Hepatocyte (in vitro differentiated cells): ENCODE data around the gene TRPV2. TPM values are rescaled to one million over a fixed set of nuclear protein-coding genes. Genes with fewer than 3 reads are reported as not detected.
"Not testable (repeated sequence)": the region's sequence is repeated elsewhere in the genome, so short reads cannot be mapped to it uniquely, and the experiment has no call there.

Experiments used
- DNase-seq: peaks from one replicate; pipeline ENCODE4 v3.0.0-alpha.2; 2016; ENCODE audit warnings: low spot score
- H2AFZ ChIP-seq: fragments of 200-600 bp; sonication (generic); 2 replicates; pipeline ENCODE4 v1.6.0; 2016; ENCODE audit warnings: antibody characterized with exemption, mild to moderate bottlenecking
- H3K27ac ChIP-seq: fragments of 200-600 bp; sonication (generic); 2 replicates; pipeline ENCODE4 v1.5.1; 2016; ENCODE audit warnings: mild to moderate bottlenecking
- H3K27me3 ChIP-seq: fragments of 200-600 bp; sonication (generic); 2 replicates; pipeline ENCODE4 v1.6.1; 2016
- H3K36me3 ChIP-seq: fragments of 200-600 bp; sonication (generic); replicated peaks from 2 replicates; pipeline ENCODE4 v1.5.1; 2016; ENCODE audit warnings: low read depth; ENCODE audit not compliant: insufficient read depth
- H3K4me1 ChIP-seq: fragments of 200-600 bp; sonication (generic); 2 replicates; pipeline ENCODE4 v1.5.1; 2016; ENCODE audit warnings: mild to moderate bottlenecking, moderate library complexity; ENCODE audit not compliant: insufficient read depth
- H3K4me2 ChIP-seq: fragments of 200-600 bp; sonication (generic); 2 replicates; pipeline ENCODE4 v1.6.0; 2016
- H3K4me3 ChIP-seq: fragments of 200-600 bp; sonication (generic); 2 replicates; pipeline ENCODE4 v1.5.1; 2016; ENCODE audit warnings: mild to moderate bottlenecking
- H3K79me2 ChIP-seq: fragments of 200-600 bp; sonication (generic); 2 replicates; pipeline ENCODE4 v1.6.0; 2017; ENCODE audit warnings: mild to moderate bottlenecking
- H3K9me2 ChIP-seq: fragments of 200-600 bp; sonication (generic); replicated peaks from 2 replicates; pipeline ENCODE4 v1.6.0; 2017; ENCODE audit warnings: mild to moderate bottlenecking; ENCODE audit not compliant: insufficient read depth
- H3K9me3 ChIP-seq: fragments of 200-600 bp; sonication (generic); 2 replicates; pipeline ENCODE4 v1.5.1; 2016; ENCODE audit warnings: low read depth, mild to moderate bottlenecking
- H4K20me1 ChIP-seq: fragments of 200-600 bp; sonication (generic); 2 replicates; pipeline ENCODE4 v1.6.0; 2016; ENCODE audit warnings: mild to moderate bottlenecking; ENCODE audit not compliant: insufficient read depth, poor library complexity, severe bottlenecking
- EZH2 ChIP-seq: fragments of 200-600 bp; sonication (generic); IDR thresholded peaks from 2 replicates; pipeline ENCODE4 v1.6.1; 2016; ENCODE audit warnings: antibody characterized with exemption, mild to moderate bottlenecking, borderline replicate concordance
- WGBS: methylation state at CpG from one replicate; pipeline ENCODE4 v1.1.6; 2016; ENCODE audit warnings: low lambda C conversion rate; ENCODE audit errors: missing lambda C conversion rate; 5-methylcytosine and 5-hydroxymethylcytosine counted together
- polyA plus RNA-seq: library from polyadenylated mRNA; unstranded; fragments of >200 nt; fragmentation: Nextera tagmentation; extraction: Ambion mirVana; gene quantifications from 2 replicates; pipeline ENCODE4 v1.2.1, GENCODE V29; 2016
- total RNA-seq: library from RNA; depleted of rRNA; stranded (reverse); fragments of >200 nt; gene quantifications from 2 replicates; pipeline ENCODE4 v1.2.3, GENCODE V29; 2014
- TF ChIP-seq, protein P1 (sequence below): fragments of 200-600 bp; sonication (generic); IDR thresholded peaks from 2 replicates; pipeline ENCODE4 v1.5.1; 2016; ENCODE audit warnings: antibody characterized with exemption, mild to moderate bottlenecking; ENCODE audit not compliant: poor library complexity

The TRPV2 gene
- total and polyA plus RNA-seq, 2 experiments from 2014 or later, result 7.7 to 10.1 TPM

DNA sequence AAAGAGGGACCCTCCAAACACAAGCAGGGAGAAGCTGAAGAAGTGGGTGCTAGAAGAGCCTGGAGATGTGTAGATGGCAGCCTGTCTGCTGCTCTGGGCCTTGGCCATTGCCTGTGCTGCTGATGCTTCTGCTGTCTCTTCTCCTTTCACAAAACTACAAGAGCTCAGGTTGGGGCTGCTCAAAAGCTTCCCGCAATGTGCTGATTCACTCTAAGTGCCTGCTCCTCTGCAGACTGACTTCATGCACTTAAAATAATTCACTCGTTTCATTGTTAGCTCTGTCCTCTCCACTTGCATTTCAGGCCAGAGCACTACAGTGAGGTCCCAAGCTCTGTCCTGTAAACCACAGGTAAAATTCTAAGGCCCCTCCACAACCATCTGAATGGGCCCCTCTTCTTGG, 18.7 kb upstream of the TRPV2 start:
- 74% methylated on average over 2 of the region's 2 CpGs for WGBS
- not testable (repeated sequence) for H3K9me3 ChIP-seq, H3K79me2 ChIP-seq, H3K36me3 ChIP-seq, H3K27ac ChIP-seq, H3K27me3 ChIP-seq, DNase-seq, H3K4me1 ChIP-seq, H4K20me1 ChIP-seq, H3K9me2 ChIP-seq, H3K4me3 ChIP-seq, H3K4me2 ChIP-seq, H2AFZ ChIP-seq

DNA sequence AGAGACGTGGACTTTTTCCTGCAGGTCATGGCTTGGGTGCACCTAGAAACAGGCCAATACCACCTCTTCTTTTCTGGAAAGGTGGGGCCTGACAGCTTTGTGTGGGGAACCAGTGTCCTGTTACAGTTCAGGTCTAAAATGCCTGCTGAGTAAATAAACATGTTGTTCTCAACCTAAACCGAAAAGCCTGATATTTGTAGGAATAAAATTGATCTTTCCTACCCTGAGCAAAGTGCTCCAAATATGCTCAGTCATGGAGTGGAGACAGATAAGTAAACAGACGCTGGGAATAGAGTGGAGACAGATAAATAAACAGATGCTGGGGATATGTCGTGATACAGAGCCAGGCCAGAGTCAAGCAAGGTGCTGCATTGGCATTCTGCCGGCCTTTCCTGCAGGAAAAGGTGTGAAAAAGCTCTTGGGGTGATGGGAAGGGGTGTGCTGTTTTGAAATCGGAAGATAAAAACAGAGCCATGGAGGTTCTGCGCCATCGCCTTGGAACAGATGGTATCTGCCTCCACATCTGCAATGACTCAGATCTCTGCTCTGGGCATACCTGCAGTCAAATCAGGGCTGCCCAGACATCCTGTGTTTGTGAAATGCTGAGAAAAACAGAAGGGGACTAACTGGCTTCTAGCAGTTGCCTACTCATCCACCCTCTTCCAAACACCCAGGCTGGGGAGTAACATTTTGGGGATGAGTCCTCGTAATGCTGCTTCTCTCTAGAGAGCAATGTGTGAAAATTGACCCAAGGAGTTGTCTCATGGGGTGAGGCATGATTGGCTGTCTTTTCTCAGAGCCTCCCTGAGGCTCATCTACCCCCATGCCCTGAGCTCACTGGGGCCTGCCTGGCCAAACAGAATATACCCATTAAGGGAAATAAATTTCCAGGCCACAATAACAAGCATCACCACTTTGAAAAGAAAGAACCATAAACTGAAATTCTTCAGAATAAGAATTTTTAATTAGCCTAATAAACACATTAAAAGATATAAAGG, 16.8 kb upstream of the TRPV2 start:
- H3K4me2 ChIP-seq, result no peak overlapping the region

DNA sequence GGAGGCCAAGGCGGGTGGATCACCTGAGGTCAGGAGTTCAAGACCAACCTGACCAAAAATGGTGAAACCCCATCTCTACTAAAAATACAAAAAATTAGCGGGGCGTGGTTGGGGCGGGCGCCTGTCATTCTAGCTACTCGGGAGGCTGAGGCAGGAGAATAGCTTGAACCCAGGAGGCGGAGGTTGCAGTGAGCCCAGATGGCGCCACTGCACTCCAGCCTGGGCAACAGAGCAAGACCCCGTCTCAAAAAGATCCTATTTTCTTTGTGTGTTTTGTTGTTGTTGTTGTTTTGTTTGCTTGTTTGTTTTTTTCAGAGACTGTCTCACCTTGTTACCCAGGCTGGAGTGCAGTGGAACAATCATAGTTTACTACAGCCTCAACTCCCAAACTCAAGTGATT, 11.5 kb upstream of the TRPV2 start:
- 96% methylated on average over 9 of the region's 9 CpGs for WGBS
- H3K27ac ChIP-seq, result peak overlapping the region; percentile 39
- H3K4me2 ChIP-seq, DNase-seq, H3K4me1 ChIP-seq, H3K4me3 ChIP-seq, H3K79me2 ChIP-seq, H4K20me1 ChIP-seq, H3K36me3 ChIP-seq, H3K9me2 ChIP-seq, H2AFZ ChIP-seq, H3K27me3 ChIP-seq, H3K9me3 ChIP-seq: not testable (repeated sequence)

More for the DNA sequence above, 16.8 kb upstream of the TRPV2 start:
- H3K79me2 ChIP-seq, result no peaks in the 10 kb centered on the region
- H3K36me3 ChIP-seq, result no peaks in the 10 kb centered on the region
- H3K4me1 ChIP-seq, result peaks cover 5% of the 10 kb centered on the region
- H3K27me3 ChIP-seq, result no peaks in the 10 kb centered on the region
- no peak for DNase-seq
- TF ChIP-seq, protein P1, sequence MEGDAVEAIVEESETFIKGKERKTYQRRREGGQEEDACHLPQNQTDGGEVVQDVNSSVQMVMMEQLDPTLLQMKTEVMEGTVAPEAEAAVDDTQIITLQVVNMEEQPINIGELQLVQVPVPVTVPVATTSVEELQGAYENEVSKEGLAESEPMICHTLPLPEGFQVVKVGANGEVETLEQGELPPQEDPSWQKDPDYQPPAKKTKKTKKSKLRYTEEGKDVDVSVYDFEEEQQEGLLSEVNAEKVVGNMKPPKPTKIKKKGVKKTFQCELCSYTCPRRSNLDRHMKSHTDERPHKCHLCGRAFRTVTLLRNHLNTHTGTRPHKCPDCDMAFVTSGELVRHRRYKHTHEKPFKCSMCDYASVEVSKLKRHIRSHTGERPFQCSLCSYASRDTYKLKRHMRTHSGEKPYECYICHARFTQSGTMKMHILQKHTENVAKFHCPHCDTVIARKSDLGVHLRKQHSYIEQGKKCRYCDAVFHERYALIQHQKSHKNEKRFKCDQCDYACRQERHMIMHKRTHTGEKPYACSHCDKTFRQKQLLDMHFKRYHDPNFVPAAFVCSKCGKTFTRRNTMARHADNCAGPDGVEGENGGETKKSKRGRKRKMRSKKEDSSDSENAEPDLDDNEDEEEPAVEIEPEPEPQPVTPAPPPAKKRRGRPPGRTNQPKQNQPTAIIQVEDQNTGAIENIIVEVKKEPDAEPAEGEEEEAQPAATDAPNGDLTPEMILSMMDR, result no peak
- H3K9me3 ChIP-seq, result no peaks in the 10 kb centered on the region
- WGBS, result 37% methylated on average over 9 of the region's 9 CpGs
- H3K27ac ChIP-seq, result peak overlapping the region; percentile 19
- no peaks in the 10 kb centered on the region for H4K20me1 ChIP-seq
- H3K4me3 ChIP-seq, result no peak overlapping the region
- no peak overlapping the region for H2AFZ ChIP-seq
- no peaks in the 10 kb centered on the region for H3K9me2 ChIP-seq

GRCh38 chr17:16406742-16407674, 8.4 kb upstream of the TRPV2 start:
- peak overlapping the region; percentile 99 for H2AFZ ChIP-seq
- 22% methylated on average over 28 of the region's 67 CpGs for WGBS

More at GRCh38 chr17:16406742-16407674, 8.4 kb upstream of the TRPV2 start:
- peak; percentile 56 for DNase-seq
- no peaks in the 10 kb centered on the region for H3K36me3 ChIP-seq
- peaks cover 5% of the 10 kb centered on the region for H3K4me1 ChIP-seq
- no peaks in the 10 kb centered on the region for H4K20me1 ChIP-seq
- TF ChIP-seq, protein P1, result peak; percentile 13
- TF ChIP-seq EZH2, result no peak
- H3K27me3 ChIP-seq, result no peaks in the 10 kb centered on the region
- H3K27ac ChIP-seq, result peak overlapping the region; percentile 51
- H3K9me3 ChIP-seq, result no peaks in the 10 kb centered on the region
- peak overlapping the region; percentile 98 for H3K4me2 ChIP-seq
- H3K79me2 ChIP-seq, result no peaks in the 10 kb centered on the region
- peak overlapping the region; percentile 83 for H3K4me3 ChIP-seq
- no peaks in the 10 kb centered on the region for H3K9me2 ChIP-seq
